Measurements from ENCODE around the gene GIGYF1. TPM values are rescaled to one million over a fixed set of nuclear protein-coding genes. Genes with fewer than 3 reads are reported as not detected.

The GIGYF1 gene
- polyA plus RNA-seq, 1 donor (not counting 4 experiments of a cell fraction or from before 2014, with no cell fraction given), result 4.0 TPM

- no peak overlapping the region for H3K4me2 ChIP-seq (ENCODE audit: control insufficient read depth, extremely low read depth, insufficient read depth, low read depth, low read length)
- H3K27me3 ChIP-seq (ENCODE audit: control insufficient read depth, extremely low read depth, insufficient read depth, low read length), result no peaks in the 10 kb centered on the region
- no peak overlapping the region for H3K4me3 ChIP-seq (ENCODE audit: control insufficient read depth in 2 of 3, extremely low read depth in 1 of 3, insufficient read depth in 2 of 3, low read depth in 1 of 3, low read length in 3 of 3)
- H3K36me3 ChIP-seq (ENCODE audit: control insufficient read depth in 2 of 2, extremely low read depth in 1 of 2, insufficient read depth in 2 of 2, low read length in 2 of 2), result no peaks in the 10 kb centered on the region
- dilution Hi-C loops (cut with MboI; ENCODE audit: extremely low pct_ligation_motif_present, low sequenced_read_pairs), result no loop called here
- DNase-seq (ENCODE audit: low read depth, low spot score) (no peak), FAIRE-seq (no peak)
- H3K9me3 ChIP-seq (ENCODE audit: control insufficient read depth, low read depth, low read length), result no peaks in the 10 kb centered on the region
- peaks cover 23% of the 10 kb centered on the region for H3K79me2 ChIP-seq (ENCODE audit: control insufficient read depth, insufficient read depth, low read length)
- peaks cover 13% of the 10 kb centered on the region for H3K4me1 ChIP-seq (ENCODE audit: control insufficient read depth, extremely low read depth, insufficient read depth, low read length)
- TF ChIP-seq EZH2 (IDR thresholded peaks at IDR 0.05; ENCODE audit: low read length) (no peak), CTCF (optimal IDR thresholded peaks at IDR 0.05 in 1 of 3, IDR thresholded peaks at IDR 0.05 in 1 of 3, conservative IDR thresholded peaks at IDR 0.05 in 1 of 3; ENCODE audit: extremely low read depth in 1 of 3, insufficient read depth in 2 of 3, low read length in 3 of 3) (no peak)
- H2AFZ ChIP-seq (ENCODE audit: control insufficient read depth, low read length), result no peak overlapping the region
- H3K9me1 ChIP-seq (ENCODE audit: control insufficient read depth, extremely low read depth, insufficient read depth, low read length), result no peaks in the 10 kb centered on the region
- no peak overlapping the region for H3K9ac ChIP-seq (ENCODE audit: control insufficient read depth, extremely low read depth, insufficient read depth, low read length)
- H4K20me1 ChIP-seq (ENCODE audit: control insufficient read depth, extremely low read depth, insufficient read depth, low read length), result peaks cover 7% of the 10 kb centered on the region
- H3K27ac ChIP-seq (ENCODE audit: control insufficient read depth, insufficient read depth, low read length), result no peak overlapping the region
Observed at GRCh38 chr7:100696123-100696521, 2.1 kb upstream of the GIGYF1 start.

- Histone ChIP-seq H3K4me2 (ENCODE audit: control insufficient read depth, extremely low read depth, insufficient read depth, low read depth, low read length) (peak overlapping the region; percentile 73), H3K27me3 (ENCODE audit: control insufficient read depth, extremely low read depth, insufficient read depth, low read length) (no peaks in the 10 kb centered on the region), H2AFZ (ENCODE audit: control insufficient read depth, low read length) (no peak overlapping the region), H3K9me3 (ENCODE audit: control insufficient read depth, low read depth, low read length) (no peaks in the 10 kb centered on the region), H3K79me2 (ENCODE audit: control insufficient read depth, insufficient read depth, low read length) (peaks cover 44% of the 10 kb centered on the region), H3K4me3 (ENCODE audit: control insufficient read depth in 2 of 3, extremely low read depth in 1 of 3, insufficient read depth in 2 of 3, low read depth in 1 of 3, low read length in 3 of 3) (peak overlapping the region; percentile 73 to 87 (median 80)), H3K36me3 (ENCODE audit: control insufficient read depth in 2 of 2, extremely low read depth in 1 of 2, insufficient read depth in 2 of 2, low read length in 2 of 2) (peaks cover 3 to 4% of the 10 kb centered on the region in 2 experiments), H3K27ac (ENCODE audit: control insufficient read depth, insufficient read depth, low read length) (peak overlapping the region; percentile 66), H3K9ac (ENCODE audit: control insufficient read depth, extremely low read depth, insufficient read depth, low read length) (peak overlapping the region; percentile 86), H3K4me1 (ENCODE audit: control insufficient read depth, extremely low read depth, insufficient read depth, low read length) (peaks cover 13% of the 10 kb centered on the region), H3K9me1 (ENCODE audit: control insufficient read depth, extremely low read depth, insufficient read depth, low read length) (no peaks in the 10 kb centered on the region), H4K20me1 (ENCODE audit: control insufficient read depth, extremely low read depth, insufficient read depth, low read length) (peaks cover 14% of the 10 kb centered on the region)
- FAIRE-seq, result no peak
- dilution Hi-C loops (cut with MboI; ENCODE audit: extremely low pct_ligation_motif_present, low sequenced_read_pairs), result no loop called here
- DNase-seq (ENCODE audit: low read depth, low spot score), result no peak
- TF ChIP-seq CTCF (optimal IDR thresholded peaks at IDR 0.05 in 1 of 3, IDR thresholded peaks at IDR 0.05 in 1 of 3, conservative IDR thresholded peaks at IDR 0.05 in 1 of 3; ENCODE audit: extremely low read depth in 1 of 3, insufficient read depth in 2 of 3, low read length in 3 of 3) (no peak), EZH2 (IDR thresholded peaks at IDR 0.05; ENCODE audit: low read length) (no peak)
Observed at GRCh38 chr7:100693312-100694097, 545 bp downstream of the GIGYF1 start.
